Endothelial cell of umbilical vein (primary cell): ENCODE data around the gene LHX4. TPM values are rescaled to one million over a fixed set of nuclear protein-coding genes. Genes with fewer than 3 reads are reported as not detected.

Experiments
- BruUV-seq: library from RNA; stranded (reverse); fragments of 400-500 nt; replicated peaks from 2 replicates; lab custom pipeline; 2021; lab: Mats Ljungman, UMichigan
- CTCF ChIA-PET: fragments of 300-600, 350-600 bp; sonication (Branson Sonifier 250); formaldehyde crosslinking; loops from one replicate; lab custom pipeline; 2021; ENCODE audit warnings: antibody characterized with exemption, inconsistent platforms; lab: Charles Lee
- POLR2A ChIA-PET: fragments of 300-600, 350-600 bp; sonication (Branson Sonifier 250); formaldehyde crosslinking; loops from one replicate; lab custom pipeline; 2021; ENCODE audit warnings: antibody characterized with exemption, inconsistent platforms; lab: Charles Lee
- DNase-seq: peaks from one replicate; pipeline ENCODE4 v3.0.0-alpha.2; 2011; ENCODE audit warnings: low read depth, low spot score
- FAIRE-seq: peaks from 2 replicates; lab custom pipeline; 2011; peaks lifted over from hg19 to GRCh38; lab: Jason Lieb, UNC
- H2AFZ ChIP-seq: 2 replicates; pipeline ENCODE4 v1.6.0; 2012; ENCODE audit warnings: low read depth, low read length, control low read depth, inconsistent platforms
- H3K27ac ChIP-seq: 2 replicates; pipeline ENCODE4 v1.5.1; 2011; ENCODE audit warnings: low read depth, mild to moderate bottlenecking, control low read depth, low read length, moderate library complexity; ENCODE audit not compliant: insufficient read depth
- H3K27me3 ChIP-seq, 2 experiments: 2 replicates each; pipeline versions ENCODE4 v1.6.0 to v1.6.1; 2011; ENCODE audit warnings: low read length in 2 of 2, mixed read lengths in 1 of 2; ENCODE audit not compliant: control insufficient read depth in 2 of 2, insufficient read depth in 2 of 2
- H3K36me3 ChIP-seq, 2 experiments: 2 replicates in 1 of 2; 3 replicates in 1 of 2; pipeline ENCODE4 v1.5.1; 2011; ENCODE audit warnings: low read length in 2 of 2, mild to moderate bottlenecking in 1 of 2, moderate library complexity in 1 of 2; ENCODE audit not compliant: control insufficient read depth in 2 of 2, insufficient read depth in 2 of 2; ENCODE audit errors: extremely low read depth in 1 of 2
- H3K4me1 ChIP-seq: 3 replicates; pipeline ENCODE4 v1.5.1; 2011; ENCODE audit warnings: mild to moderate bottlenecking, low read length; ENCODE audit not compliant: control insufficient read depth, insufficient read depth; ENCODE audit errors: extremely low read depth
- H3K4me2 ChIP-seq: 2 replicates; pipeline ENCODE4 v1.6.1; 2011; ENCODE audit warnings: low read length, control low read depth, mixed read lengths; ENCODE audit not compliant: insufficient read depth
- H3K4me3 ChIP-seq, 3 experiments: fragments of 200-600 bp in 1 of 3; sonication (generic), shearing (Covaris generic) in 1 of 3; replicated peaks in 1 of 3; 2 replicates each; pipeline ENCODE4 v1.5.1; 2011 to 2016; ENCODE audit warnings: control low read depth in 3 of 3, low read length in 3 of 3, mild to moderate bottlenecking in 2 of 3, inconsistent platforms in 1 of 3, low read depth in 1 of 3, moderate library complexity in 1 of 3; ENCODE audit not compliant: insufficient read depth in 1 of 3
- H3K79me2 ChIP-seq: 2 replicates; pipeline ENCODE4 v1.6.0; 2012; ENCODE audit warnings: low read length, inconsistent platforms; ENCODE audit not compliant: control insufficient read depth, insufficient read depth
- H3K9ac ChIP-seq: replicated peaks from 2 replicates; pipeline ENCODE3; 2011; ENCODE audit warnings: low read length, control low read depth; ENCODE audit not compliant: insufficient read depth; ENCODE audit errors: extremely low read depth
- H3K9me1 ChIP-seq: replicated peaks from 3 replicates; pipeline ENCODE4 v1.6.0; 2011; ENCODE audit warnings: mild to moderate bottlenecking, low read length; ENCODE audit not compliant: control insufficient read depth, insufficient read depth; ENCODE audit errors: extremely low read depth
- H3K9me3 ChIP-seq: replicated peaks from 2 replicates; pipeline ENCODE4 v1.5.1; 2012; ENCODE audit warnings: low read length, inconsistent platforms; ENCODE audit not compliant: control insufficient read depth, insufficient read depth
- H4K20me1 ChIP-seq: replicated peaks from 2 replicates; pipeline ENCODE3; 2011; ENCODE audit warnings: mild to moderate bottlenecking, low read length; ENCODE audit not compliant: control insufficient read depth, insufficient read depth; ENCODE audit errors: extremely low read depth
- EZH2 ChIP-seq: IDR thresholded peaks from 2 replicates; pipeline ENCODE4 v1.6.1; 2012; ENCODE audit warnings: borderline replicate concordance, low read depth, mild to moderate bottlenecking, moderate library complexity, low read length, inconsistent platforms; ENCODE audit not compliant: severe bottlenecking
- GATA2 ChIP-seq: IDR thresholded peaks from 2 replicates; pipeline ENCODE4 v1.7.0; 2011; ENCODE audit warnings: low read depth, mild to moderate bottlenecking, moderate library complexity, mixed read lengths, low read length; ENCODE audit not compliant: insufficient read length, insufficient read depth
- dilution Hi-C: fragments of 300-500 bp; cut with MboI; formaldehyde crosslinking; loops from one replicate; pipeline ENCODE4 v1.15.0; 2019; ENCODE audit warnings: low sequenced_read_pairs; ENCODE audit not compliant: extremely low pct_ligation_motif_present
- intact Hi-C: fragments of 100-400 bp; cut with micrococcal nuclease; formaldehyde crosslinking; loops from one replicate; pipeline ENCODE4 v1.10.0; 2022
- polyA plus RNA-seq, 4 experiments: library from polyadenylated mRNA; depleted of rRNA in 3 of 4; stranded (reverse) in 3 of 4; unstranded in 1 of 4; fragments of >200 nt; gene quantifications; 2 replicates each; pipeline versions ENCODE4 v1.2.1 to v1.2.3, GENCODE V29; 2011 to 2012; ENCODE audit warnings: missing spikeins in 1 of 4
- total RNA-seq: library from RNA; stranded (reverse); gene quantifications from 2 replicates; pipeline ENCODE4 v1.2.3, GENCODE V29; 2021
- TF ChIP-seq, protein P1 (sequence below): IDR thresholded peaks from 2 replicates; pipeline ENCODE4 v1.6.1; 2011; ENCODE audit not compliant: insufficient read depth, insufficient read length
- TF ChIP-seq, protein P2 (sequence below), 2 donors: IDR thresholded peaks; 1 replicate in 1 of 2; 2 replicates in 1 of 2; pipeline ENCODE4 v1.5.1; 2011; ENCODE audit warnings: low read length in 2 of 2, mild to moderate bottlenecking in 2 of 2, moderate library complexity in 2 of 2, control low read depth in 1 of 2, inconsistent platforms in 1 of 2, low read depth in 1 of 2; ENCODE audit not compliant: insufficient read depth in 1 of 2; ENCODE audit errors: extremely low read depth in 1 of 2

LHX4 gene
- total and polyA plus RNA-seq, 2 donors (not counting 3 experiments of a cell fraction or from before 2014, with no cell fraction given): not detected

DNA sequence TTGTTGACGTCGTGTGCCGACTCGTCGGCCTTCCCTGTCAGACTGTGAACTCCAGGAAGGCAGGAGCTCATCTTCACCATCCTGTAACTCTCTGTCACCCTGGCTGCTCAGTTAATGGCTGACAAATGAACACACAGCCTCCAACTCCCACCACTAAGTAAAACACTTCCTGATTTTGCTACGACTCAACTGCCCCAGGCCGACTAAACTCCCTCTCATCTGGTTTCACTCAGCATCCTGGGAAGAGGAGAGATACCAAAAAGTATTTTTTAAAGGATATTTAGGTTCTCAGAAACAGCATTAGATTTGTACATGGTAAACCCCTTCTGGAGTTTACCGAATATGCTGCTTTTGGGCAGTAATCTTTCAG, 18.2 kb upstream of the LHX4 start:
- intact Hi-C loops: no loop called here
- ChIA-PET POLR2A (no interaction called here), CTCF (no interaction called here)
- TF ChIP-seq, protein P1, sequence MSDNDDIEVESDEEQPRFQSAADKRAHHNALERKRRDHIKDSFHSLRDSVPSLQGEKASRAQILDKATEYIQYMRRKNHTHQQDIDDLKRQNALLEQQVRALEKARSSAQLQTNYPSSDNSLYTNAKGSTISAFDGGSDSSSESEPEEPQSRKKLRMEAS: no peak
- TF ChIP-seq GATA2: no peak
- Histone ChIP-seq H3K27me3 (peaks cover 0 to 3% of the 10 kb centered on the region in 2 experiments), H3K9me3 (no peaks in the 10 kb centered on the region), H3K36me3 (no peaks in the 10 kb centered on the region), H3K79me2 (no peaks in the 10 kb centered on the region), H3K9me1 (no peaks in the 10 kb centered on the region), H3K4me2 (no peak overlapping the region), H3K9ac (no peak overlapping the region), H3K27ac (no peak overlapping the region), H3K4me3 (no peak overlapping the region), H3K4me1 (no peaks in the 10 kb centered on the region), H4K20me1 (no peaks in the 10 kb centered on the region), H2AFZ (no peak overlapping the region)
- dilution Hi-C loops: no loop called here
- FAIRE-seq (no peak), DNase-seq (no peak)
- BruUV-seq: no TSS peak

DNA sequence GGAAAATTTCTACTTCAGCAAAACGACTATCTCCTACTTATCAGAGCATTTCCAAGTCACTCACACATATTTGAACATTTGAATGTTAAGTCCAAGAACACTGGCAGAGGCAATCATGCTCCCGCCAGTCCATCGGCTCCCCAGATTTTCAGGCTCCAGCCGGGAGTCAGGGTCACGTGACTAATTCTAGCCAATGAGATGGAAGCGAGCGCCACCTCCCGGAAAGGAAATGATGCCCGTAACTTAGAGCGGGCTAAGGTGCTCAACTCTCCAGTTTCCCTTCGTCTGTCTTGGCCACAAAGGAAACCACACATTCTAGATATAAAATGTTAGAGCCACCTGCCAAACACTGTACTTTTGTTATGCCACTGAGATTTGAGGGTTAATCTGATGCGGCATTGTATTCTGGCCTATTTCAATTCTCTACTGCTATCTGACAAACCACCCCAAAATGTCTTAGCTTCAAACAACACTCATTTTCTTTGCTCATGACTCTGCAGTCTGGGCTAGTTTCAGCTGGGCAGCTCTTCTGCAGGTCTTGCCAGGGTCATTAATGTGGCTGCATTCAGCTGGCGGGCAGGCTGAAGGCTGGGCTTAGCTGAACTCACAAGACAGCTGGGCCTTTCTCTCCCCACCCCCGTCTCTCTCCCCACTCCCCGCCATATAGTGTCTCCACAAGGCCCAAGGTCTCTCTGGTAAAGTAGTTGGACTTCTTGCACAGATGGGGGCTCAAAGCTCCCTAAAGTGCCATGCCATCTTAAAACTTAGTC, 16.5 kb upstream of the LHX4 start:
- dilution Hi-C loops: no loop called here
- Histone ChIP-seq H3K27me3 (peaks cover 0 to 3% of the 10 kb centered on the region in 2 experiments), H2AFZ (no peak overlapping the region), H3K79me2 (no peaks in the 10 kb centered on the region), H3K9me3 (no peaks in the 10 kb centered on the region), H3K27ac (no peak overlapping the region), H3K4me1 (no peaks in the 10 kb centered on the region), H3K9me1 (no peaks in the 10 kb centered on the region), H4K20me1 (no peaks in the 10 kb centered on the region), H3K4me2 (no peak overlapping the region), H3K9ac (no peak overlapping the region), H3K36me3 (no peaks in the 10 kb centered on the region), H3K4me3 (no peak overlapping the region)
- BruUV-seq: no TSS peak
- ChIA-PET POLR2A (no interaction called here), CTCF (no interaction called here)
- FAIRE-seq (peak; percentile 8), DNase-seq (peak; percentile 28)
- TF ChIP-seq, protein P2, sequence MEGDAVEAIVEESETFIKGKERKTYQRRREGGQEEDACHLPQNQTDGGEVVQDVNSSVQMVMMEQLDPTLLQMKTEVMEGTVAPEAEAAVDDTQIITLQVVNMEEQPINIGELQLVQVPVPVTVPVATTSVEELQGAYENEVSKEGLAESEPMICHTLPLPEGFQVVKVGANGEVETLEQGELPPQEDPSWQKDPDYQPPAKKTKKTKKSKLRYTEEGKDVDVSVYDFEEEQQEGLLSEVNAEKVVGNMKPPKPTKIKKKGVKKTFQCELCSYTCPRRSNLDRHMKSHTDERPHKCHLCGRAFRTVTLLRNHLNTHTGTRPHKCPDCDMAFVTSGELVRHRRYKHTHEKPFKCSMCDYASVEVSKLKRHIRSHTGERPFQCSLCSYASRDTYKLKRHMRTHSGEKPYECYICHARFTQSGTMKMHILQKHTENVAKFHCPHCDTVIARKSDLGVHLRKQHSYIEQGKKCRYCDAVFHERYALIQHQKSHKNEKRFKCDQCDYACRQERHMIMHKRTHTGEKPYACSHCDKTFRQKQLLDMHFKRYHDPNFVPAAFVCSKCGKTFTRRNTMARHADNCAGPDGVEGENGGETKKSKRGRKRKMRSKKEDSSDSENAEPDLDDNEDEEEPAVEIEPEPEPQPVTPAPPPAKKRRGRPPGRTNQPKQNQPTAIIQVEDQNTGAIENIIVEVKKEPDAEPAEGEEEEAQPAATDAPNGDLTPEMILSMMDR (IDR thresholded peaks at IDR 0.05; ENCODE audit: extremely low read depth in 1 of 2, insufficient read depth in 1 of 2, low read depth in 1 of 2, low read length in 2 of 2): peak in 1 of 2 donors; percentile 1
- no peak for TF ChIP-seq EZH2
- intact Hi-C loops: no loop called here
